Dedifferentiated amniotic fluid mesenchymal stem cell (primary cell): ENCODE measurements around the gene TCF15.

Experiments used
- DNase-seq: peaks from one replicate; pipeline ENCODE4 v3.0.0-alpha.2; 2016; ENCODE audit errors: extremely low spot score

The TCF15 gene

DNA sequence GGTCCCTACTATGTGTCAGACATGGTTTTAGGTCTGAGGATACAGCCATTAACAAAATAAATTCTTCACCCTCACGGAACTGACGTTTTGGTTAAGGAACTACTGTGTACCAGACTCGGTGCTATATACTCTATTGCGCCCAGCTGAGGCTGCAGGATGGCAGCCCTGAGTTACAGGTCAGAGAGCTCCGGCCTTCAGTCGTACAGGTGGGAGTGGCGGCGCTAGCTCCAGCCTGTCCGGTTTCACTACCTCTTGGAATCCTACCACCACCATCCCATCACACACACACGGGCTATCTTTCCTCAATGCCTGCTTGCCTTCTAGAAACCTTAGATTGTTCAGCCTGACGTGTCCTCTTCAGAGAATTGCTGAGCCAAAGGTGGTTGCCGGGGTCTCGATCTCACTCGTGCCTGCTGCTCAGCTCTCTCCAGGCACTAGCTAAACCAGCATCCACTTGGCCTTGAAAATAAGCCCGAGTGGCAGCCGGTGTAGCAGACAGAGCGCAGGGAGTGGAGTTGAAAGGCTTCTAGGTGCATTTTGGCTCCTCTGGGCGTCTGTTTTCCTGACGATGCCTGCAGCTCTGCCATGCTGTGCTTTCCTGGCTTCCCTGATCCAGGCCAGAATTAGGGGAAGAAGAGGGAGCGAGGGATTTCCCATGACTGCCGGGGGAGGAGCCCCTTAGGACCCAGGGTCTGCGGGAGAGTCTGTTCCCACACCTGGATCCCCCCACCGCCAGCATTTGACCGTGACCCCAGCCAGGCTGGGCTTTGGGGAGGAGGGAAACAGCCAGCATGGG, 1.1 kb upstream of the TCF15 start:
- no peak for DNase-seq

DNA sequence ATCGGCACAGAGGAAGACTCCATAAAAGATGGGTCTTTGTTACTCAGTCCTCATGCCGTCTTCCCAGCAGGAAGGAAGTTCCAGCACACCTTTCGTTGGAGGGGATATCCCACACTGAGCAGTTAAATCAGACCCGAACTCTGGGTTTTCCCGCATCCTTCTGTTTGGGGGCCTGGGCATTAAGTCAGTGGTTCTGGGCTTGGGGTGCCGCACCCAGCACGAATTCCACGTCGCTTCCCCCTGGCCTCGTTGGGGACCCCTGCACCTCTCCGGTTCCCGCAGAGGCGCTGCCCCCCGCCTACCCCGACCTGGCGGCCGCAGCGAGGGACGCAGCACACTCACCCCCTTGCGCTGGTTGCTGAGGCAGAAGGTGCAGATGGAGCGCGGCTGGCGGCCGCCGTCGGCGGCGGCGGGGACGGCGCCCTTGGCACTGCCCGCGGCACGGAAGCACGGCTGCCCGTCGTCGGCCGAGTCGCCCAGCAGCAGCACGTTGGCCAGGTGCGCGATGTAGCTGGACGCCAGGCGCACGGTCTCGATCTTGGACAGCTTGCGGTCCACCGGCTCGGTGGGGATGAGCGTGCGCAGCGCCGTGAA, 641 bp downstream of the TCF15 start:
- no peak for DNase-seq

DNA sequence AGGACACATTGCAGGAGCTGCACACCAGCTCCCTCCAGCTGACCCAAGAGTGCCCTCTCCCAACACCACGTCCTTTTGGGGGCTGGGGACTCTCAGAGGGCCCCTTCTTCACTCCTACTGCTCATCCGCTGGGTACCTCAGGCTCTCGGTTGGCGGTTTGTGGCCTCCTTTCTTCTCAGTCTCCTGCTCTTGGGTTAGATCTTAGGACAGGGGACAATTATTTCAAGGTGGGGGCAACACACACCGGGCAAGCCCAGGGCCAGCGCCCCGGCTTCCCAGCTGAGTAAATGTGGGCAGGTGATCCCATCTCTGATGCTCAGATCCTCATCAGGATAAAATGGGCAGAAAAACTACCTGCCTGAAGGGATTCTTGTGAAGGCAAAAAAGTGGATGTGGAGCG, 1.1 kb downstream of the TCF15 start:
- no peak for DNase-seq

DNA sequence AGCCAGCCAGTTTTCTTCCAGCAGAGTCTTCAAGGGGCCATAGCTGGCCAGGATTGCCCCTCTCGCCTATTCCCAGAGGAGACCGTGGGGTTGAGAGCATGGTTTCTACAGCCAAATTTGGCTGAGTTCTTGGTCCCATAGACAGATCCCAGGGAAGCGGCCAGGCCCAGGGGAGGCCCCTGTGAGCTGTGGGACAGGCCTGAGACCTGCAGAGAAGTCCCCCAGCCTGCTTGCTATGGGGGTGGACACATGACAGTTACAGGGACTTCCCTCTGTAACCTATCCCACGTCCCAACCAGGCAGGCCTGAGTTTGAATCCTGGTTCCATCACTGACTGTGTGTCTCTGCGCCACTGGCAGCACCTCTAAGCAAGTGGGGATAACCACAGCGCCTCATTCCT, 2.6 kb downstream of the TCF15 start:
- DNase-seq, result no peak

DNA sequence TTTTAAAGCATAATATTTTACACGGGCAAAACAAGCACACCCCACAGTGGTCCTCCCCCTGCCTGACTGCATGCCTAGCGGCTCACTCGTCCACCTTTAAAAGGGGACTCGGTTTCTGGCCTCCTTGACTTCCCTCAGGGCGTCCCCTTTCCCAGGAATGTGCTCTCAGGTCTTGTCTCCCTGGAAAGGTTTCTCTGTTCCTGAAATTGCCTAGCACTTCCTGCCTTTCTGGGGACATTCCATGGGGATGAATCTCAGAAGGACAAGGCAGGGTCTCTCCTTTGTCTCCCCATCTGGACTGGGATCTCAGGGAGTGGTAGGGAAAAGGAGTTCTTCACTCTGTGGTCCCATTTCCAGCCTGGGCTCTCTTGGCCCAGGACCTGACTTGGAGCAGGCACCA, 4.9 kb downstream of the TCF15 start:
- no peak for DNase-seq

DNA sequence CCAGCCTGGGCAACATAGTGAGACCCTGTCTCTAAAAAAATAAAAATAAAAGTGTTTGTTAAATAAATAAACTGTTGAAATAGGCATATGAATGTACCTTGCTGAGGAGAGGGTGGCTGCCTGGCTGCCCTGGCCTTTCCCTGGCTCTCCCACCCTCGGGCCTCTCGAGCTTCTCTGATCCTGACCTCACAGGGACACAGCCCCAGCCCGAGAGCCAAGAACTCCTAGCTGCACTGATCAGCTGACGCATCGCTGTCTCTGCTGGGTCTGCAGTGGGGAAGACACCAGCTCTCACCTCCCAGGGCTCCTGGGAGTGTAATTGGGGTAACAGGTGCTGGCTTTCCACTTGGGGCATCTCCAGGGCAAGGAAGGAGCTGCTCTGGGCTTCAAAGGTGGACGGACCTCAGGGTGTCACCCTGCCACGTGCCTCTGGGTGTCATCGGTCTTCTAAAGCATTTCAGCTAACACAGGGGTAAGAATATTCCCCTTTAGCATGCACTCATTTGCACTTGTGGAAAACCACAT, 6.9 kb downstream of the TCF15 start:
- DNase-seq, result no peak

DNA sequence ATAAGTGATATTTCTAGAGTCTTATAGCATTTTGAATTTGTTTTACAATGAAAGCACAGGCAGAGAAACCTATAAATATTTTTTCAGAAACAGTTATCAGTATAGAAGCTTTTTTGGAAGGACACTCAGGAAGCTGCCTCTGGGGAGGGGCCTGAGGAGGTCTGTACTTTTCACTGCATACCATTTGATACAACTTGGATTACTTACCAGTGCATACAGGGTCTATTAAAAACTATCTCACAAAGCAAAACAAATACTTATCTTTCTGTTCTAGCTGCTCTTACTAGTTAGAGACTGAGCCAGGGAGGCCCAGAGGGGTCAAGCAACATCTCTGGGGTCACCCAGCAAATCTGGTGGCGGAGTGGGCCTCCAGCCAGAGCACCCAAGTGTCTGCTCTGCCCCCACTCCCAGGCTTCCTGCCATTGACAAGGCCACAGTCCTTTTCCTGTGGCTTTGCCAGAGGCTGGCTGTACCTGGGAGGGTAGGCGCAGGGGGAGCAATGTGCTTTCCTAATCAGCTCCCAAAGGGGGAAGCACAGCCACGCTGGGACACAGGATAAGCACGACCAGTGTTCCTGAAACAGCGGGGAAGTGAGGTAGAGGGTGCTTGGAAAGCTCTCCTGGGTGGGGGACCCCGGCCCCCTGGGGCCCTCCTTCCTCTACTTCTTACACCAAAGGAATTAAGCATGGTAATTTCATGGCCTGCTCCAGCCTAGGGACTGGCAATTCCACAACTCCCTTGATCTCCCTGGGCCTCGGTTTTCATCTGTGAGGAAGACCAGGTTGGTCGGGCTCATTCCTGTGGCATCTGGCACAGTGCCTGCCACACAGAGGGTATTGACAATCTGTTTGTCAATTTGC, 7.8 kb downstream of the TCF15 start:
- no peak for DNase-seq

DNA sequence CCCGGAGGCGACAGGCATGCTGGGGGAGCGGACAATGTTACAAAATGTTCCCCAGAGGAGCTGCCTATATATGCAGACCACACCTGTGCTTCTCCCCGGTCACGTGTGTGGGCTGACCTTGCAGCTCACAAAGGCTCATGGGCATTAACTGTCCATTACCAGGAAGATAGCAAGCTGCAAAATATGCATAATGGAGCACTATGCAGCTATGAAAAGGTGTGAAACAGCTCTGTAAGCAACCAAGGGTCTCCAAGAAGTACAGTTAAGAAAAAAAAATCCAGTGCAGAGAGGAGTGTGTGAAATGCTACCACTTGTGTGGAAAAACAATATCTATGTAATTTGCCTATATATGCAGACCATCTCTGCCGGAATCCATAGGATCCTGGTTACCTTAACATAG, 9.4 kb downstream of the TCF15 start:
- no peak for DNase-seq

DNA sequence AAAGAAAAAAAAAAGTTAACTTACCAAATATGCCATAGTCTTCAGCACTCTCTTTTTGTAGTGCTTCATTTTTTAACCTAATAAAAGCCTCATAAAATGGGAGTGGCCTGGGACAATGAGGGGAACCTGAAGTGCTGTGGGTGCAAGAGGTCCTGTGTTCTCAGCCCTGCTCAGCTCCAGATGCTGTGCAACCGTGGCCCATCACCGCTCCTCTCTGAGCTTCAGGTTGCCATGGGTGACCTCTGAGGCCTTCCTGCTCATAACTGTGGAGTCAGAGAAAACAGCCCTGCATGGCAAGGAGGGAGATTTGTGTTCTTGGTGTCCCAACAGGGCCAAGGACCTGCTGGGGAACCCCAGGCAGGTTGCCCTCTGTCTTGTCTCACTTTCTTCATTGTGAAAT, 10.0 kb downstream of the TCF15 start:
- no peak for DNase-seq

DNA sequence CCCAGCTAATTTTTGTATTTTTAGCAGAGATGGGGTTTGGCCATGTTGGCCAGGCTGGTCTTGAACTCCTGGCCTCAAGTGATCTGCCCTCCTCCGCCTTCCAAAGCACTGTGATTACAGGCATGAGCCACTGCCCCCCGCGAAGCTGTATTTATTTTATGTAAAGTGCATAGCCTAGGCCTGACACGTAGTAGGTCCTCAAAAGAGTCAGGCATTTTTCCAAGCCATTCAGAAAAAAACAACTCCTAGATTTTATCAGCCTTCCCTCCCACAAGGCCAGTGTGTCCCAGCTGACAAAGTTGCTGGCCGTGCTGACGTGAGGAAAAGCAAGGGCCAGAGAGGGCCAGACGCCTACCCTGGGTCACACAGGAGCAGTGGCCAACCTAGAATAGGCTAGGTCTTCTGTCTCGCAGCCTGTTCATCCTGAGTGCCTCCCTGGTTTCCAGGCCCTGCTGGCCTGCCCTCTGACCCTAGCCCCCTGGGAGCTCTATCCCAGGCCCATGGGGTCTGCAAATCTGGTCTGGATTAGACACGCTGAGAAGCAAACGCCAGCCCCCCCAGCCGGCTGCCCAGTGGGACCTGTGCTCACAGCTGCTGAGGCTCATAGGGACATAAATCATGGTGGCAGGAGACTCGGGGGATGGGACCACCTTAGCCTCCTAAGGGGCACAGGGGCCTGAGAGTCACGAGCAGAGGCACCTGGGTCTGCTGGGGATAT, 11.8 kb downstream of the TCF15 start:
- no peak for DNase-seq

DNA sequence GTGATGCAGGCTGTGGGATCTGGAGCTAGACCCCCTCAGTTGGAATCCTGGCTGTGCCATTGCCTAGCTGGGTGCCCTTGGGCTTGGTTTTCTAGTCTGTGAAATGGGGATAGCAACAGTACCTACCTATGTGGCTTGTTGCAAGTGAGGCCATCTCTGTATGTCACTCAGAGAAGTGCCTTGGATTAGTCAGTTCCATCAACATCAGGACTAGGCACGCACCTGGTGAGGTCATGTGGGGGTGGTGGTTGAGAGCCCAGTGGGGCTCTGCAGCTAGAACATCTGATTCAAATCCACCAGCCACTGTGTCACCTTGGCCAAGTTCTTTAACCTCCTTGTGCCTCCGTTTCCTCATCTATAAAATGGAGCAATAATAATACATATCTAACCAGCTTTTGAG, 12.5 kb downstream of the TCF15 start:
- DNase-seq, result no peak

DNA sequence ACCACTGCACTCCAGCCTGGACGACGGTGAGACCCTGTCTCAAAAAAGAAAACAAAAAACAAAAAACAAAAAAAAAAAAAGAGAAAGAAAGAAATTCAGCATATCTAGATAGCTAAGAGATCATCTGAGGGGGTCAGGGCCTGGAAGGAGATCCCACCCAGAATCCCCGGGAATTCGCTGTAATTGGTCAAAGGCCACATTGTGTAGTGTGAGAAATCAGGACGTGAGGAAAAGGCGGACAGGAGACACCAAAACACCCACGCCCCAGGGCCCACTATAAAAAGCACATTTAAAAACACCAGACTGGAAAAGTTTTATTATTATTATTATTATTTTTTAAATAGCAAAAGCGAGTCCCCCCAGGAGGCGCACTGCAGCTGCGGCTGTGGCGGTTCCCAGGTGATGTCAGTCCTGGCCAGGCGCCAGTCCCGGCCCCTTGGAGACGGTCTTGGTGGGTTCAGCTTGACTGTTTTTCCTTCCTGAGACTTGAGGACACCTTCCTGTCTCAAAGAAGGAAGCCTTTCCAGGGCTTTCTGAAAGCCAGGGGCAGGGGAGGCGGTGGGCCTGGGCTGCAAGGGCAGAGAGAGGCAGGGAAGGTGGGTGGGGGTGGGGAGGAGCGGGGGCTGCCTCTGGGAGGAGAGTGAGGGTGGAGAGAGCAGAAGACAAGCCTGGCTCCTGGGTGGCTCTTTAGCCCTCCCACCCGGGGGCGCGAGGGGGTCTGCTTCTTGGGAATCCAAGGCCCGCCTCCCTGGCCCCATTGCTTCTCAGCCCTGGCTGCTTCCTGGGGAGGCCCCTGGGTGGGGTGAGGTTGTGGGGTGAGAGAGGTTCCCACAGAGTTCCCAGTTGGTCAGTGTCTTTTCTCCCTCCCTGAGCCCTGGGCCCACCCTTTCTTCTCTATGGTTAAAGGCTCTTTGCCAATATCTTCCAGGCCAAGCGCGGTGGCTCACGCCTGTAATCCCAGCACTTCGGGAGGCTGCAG, 14.5 kb downstream of the TCF15 start:
- DNase-seq, result no peak

DNA sequence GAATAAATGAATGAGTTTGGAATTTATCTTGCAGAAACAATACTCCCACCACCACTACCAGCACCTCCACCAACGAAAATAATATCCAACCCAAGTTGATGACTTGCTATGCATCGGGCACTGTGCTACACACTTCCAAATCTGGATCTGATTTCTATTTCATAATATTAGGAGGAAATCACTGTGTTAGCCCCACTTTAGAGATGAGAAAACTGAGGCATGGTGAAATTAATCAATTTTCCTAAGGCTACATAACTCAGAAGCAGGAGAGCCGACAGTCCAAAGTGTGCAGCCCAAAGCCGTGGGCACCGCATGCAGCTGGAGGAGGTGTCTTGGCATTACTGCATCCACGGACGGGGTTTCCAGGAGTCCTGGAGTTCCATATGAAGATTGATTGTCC, 17.6 kb downstream of the TCF15 start:
- no peak for DNase-seq

DNA sequence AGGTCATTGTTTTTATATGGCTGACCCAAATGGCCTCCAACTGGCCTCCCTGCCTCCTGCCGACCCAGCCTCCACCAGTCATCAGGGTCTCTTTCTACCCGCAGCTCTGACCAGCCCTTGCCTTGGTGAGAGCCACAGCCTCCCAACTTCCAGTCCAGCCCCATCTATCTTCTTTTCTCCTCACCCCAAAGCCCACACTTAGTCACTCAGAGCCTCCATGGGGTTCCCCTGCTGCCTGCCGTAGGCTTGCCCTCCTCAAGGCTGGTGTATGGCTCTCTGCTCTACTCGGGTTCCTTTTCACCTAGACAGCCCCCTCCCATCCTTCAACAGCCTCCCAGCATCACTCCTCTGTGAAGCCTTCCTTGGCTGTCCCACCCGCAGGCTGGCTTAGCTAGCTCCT, 18.2 kb downstream of the TCF15 start:
- no peak for DNase-seq

DNA sequence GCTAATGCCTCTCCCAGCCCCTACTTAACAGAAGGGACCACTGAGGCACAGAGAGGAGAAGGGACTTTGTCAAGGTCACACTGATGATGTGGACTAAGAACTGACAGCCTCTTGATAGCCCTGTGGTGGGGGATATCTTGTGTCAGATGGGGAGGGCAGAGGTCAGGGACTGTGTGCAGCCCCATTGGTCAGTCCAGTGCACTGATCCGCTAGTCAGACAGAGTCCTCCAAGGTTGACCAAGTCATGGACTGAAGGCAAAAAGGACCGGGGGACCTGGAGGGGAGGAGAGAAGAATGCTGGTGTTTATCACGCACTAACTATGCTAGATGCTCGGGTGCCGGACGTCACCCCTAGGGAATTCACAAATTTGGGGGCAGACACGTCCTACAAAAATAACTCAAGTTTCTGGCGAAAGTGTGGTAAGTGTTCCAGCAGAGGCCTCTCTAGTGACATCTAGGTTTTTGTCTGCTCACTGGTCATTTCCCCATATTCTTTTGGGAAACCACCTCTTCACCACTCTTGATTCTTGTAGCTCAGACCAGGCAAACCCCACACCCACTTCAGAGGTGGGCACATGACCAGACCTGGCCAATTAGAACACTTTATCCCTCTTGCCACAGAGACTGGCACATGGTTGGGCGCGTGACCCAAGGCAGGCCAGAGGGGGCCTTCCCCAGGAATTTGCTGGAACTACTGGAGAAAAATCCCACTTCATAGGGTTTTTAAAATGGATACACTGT, 21.0 kb downstream of the TCF15 start:
- DNase-seq, result no peak

DNA sequence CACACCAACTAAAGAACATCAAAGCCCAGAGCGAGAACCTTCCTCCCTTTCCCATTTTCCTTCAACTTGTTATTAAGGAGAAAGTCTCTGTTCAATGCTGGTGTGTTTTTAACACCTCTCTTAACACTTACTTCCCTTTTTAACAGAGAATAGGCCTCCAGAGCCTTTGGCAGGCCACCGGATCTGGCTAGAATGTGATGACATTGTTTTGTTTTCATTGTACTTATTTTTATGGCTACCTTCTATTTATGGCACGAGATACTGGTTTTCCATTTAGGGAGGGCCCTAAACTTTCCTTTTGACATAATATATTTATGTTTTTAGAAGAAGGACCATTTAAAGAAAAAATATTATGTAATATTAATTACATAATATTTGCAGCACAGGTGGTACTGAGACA, 21.6 kb downstream of the TCF15 start:
- no peak for DNase-seq

DNA sequence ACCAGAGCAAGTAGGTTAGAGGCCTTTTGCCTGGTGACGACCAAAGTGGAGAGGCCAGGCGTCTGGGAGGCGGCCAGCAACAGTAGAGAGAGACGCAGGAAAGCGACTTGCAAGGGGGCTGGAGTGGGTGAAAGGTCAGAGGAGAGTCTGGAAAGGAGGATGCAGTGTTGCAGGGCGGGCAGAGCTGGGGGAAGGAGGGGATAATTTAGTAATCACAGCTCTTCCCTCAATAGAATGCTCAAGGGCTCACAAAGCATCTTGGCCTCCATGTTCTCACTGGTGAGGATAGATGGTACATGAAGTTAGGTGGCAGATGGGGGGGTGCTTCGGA, 25.2 kb downstream of the TCF15 start:
- no peak for DNase-seq

DNA sequence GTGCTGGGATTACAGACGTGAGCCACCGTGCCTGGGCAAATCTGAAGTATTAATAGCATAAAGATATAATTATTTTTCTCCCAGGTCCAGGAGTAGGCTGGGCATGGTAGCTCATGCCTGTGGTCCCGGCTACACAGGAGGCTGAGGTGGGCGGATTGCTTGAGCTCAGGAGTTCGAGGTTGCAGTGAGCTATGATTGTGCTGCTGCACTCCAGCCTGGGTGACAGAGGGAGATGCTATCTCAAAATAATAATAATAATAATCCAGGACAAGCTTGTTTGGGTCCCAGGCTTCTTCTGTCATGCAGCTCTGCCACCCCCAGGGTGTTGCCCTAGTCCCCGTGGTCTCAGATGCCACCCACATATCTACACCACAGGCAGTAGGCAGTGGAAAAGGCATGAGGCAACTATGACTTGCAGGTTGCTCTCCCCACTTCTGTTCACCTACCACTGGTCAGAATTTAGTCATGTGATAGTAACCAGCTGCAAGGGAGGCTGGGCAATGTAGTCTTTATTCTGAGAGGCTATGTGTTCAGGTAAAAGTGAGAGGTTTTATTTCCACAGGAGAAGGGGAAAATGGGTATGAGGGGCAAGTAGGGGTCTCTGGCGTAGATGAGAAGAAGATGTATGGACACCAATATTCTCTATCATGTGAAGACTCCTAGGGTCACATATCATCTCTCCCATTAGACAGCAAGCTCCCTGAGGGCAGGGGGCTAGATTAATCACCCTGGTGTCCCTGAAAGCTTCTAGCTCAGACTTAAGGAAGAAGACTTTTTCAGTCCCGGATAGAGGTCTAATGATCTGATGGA, 25.7 kb downstream of the TCF15 start:
- DNase-seq, result no peak

DNA sequence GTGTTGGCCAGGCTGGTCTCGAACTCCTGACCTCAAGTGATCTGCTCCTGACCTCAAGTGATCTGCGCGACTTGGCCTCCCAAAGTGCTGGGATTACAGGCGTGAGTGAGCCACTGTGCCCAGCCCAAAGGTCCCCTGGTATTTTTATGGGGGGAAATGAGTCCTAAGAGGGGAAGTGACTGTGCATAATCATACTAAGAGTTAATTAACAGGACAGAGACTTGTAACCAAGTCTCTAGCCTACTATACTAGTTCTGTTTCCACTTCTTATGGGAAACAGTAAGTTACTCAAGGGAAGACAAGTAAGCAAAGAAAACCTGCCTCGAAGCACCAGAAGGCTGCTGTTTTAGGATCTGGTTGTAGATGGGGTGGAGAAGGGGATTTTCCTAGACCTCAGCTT, 27.9 kb downstream of the TCF15 start:
- no peak for DNase-seq
